HG02588 (cell line): Measurements from ENCODE around the gene APOBEC3F.
"Not testable (repeated sequence)": the region's sequence is repeated elsewhere in the genome, so short reads cannot be mapped to it uniquely, and the experiment has no call there.

ENCODE experiments used
- ATAC-seq: cut with Tn5 transposase; IDR thresholded peaks from one replicate; pipeline ENCODE4 v1.9.1; 2021; ENCODE audit warnings: mild to moderate bottlenecking, moderate library complexity; ENCODE audit not compliant: unreplicated experiment

Gene APOBEC3F

DNA sequence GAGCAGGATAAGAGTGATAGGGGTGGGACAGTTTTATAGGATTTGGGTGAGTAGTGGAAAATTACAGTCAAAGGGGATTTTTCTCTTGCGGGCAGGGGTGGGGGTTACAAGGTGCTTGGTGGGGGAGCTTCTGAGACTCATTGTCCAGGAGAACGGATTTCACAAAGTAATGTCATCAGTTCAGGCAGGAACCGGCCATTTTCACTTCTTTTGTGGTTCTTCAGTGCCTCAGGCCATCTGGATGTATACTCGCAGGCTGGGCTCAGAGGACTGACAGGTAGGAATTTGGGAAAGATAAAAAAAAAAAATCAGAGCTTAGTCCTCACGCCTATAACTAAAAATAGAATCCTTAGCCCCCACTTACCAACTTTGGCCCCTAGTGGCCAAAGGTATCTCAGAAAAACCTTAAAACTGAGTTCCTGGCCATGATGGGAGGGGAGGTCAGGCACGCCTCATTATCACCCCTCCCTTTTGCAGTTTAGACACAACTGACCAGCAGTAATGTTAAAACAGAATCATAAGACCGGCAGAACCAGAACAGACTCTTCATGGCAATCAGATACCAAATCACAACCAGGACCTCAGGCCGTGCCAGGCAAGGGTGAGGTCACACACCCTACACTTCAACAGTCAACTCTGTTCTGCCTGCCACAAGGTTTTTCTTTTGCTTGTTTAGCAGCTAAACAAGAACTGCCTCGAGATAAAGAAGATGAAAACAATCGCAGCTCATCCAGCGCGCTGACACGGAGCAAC is 27.5 kb downstream of the APOBEC3F start:
- no peak for ATAC-seq

DNA sequence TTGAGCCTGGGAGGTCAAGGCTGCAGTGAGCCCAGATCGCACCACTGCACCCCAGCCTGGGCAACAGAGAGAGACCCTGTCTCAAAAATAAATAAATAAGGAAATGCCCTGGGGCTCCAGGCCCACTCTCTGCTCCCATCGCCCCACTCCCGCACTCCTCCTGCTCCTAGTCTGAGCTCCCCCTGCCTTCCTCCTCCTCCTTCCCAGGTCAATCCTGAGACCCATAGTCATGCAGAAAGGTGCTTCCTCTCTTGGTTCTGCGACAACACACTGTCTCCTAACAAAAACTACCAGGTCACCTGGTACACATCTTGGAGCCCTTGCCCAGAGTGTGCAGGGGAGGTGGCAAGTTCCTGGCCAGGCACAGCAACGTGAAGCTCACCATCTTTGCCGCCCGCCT is 29.5 kb downstream of the APOBEC3F start:
- ATAC-seq = no peak

DNA sequence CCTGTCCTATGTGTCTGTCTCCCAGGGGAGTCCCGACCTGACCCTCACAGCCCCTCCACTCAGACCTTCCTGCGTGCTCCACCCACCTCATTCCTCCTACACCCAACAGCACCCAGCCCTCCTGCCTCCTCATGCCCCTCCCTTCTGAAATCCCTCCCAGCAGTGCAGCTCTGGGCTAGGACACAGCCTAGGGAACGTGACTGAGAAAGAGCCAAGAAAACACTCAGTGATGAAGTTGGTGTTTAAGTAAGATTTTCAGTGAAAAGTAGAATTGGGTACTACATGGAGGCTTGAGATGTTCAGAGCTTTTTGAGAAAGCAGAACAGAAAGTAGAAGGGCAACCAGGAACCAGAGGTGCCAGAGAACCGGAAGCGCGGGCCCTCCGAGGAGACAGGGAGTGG is 31.9 kb downstream of the APOBEC3F start:
- ATAC-seq = not testable (repeated sequence)

DNA sequence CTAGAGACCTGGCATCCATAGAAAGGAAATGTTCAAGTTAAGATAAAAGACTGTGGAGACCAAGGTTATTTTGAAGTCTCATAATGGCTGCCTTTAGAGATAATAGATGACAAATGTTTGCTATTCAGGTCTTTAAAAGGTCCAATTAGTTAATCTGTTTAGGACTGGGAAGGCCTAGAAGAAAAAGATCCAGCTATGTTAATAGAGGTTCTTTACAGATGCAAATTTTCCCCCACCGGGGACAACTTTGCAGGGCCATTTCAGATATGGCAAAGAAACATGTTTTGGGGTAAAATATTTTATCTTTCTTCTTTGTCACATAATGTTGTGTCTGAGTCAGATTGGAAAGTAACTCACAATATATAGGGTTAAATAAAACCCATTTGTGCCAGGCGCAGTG is 33.3 kb downstream of the APOBEC3F start:
- ATAC-seq = no peak

- not testable (repeated sequence) for ATAC-seq
Measured at GRCh38 chr22:39076155-39077025, 35.7 kb downstream of the APOBEC3F start.

DNA sequence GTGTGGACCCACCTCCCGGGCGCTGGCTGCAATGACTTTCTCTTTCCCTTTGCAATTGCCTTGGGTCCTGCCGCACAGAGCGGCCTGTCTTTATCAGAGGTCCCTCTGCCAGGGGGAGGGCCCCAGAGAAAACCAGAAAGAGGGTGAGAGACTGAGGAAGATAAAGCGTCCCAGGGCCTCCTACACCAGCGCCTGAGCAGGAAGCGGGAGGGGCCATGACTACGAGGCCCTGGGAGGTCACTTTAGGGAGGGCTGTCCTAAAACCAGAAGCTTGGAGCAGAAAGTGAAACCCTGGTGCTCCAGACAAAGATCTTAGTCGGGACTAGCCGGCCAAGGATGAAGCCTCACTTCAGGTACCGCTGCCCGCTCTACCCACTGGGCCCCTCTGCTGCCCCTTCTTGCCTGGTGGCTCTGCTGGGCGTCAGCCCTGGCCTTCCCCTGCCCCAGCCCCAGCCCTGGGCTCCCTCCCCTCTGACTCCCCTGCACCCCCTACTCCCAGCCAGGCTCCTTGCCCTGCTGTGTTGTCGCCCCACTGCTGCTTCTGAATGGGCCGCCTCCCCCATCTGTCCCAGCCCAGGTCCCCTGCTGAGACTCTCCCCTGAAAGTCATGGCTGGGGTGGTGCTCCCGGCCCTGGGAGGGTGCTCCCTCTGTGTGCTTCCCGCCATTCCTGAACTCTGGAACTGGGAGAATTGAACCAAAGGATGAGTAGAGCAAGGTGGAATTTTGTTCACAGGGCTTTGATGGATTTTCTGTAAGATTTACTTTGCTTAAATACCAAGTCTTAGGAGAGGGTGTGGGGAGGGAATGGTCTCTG is 36.6 kb downstream of the APOBEC3F start, which contains the start of gene APOBEC3G:
TSS of gene APOBEC3G (plus strand) at position 250 of the 815 bp plus-strand sequence. CDS start at position 337, 87 bp downstream.
- ATAC-seq = peak; percentile 58

DNA sequence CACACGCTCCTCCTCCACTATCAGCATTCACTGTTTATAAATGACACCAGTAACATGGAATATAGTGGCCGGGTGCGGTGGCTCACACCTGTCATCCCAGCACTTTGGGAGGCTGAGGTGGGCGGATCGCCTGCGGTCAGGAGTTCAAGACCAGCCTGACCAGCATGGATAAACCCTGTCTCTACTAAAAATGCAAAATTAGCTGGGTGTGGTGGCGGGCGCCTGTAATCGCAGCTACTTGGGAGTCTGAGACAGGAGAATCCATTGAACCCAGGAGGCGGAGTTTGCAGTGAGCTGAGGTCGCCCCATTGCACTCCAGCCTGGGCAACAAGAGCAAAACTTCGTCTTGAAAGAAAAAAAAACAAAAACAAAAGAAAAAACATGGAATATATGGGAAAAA is 37.2 kb downstream of the APOBEC3F start:
- ATAC-seq = not testable (repeated sequence)

DNA sequence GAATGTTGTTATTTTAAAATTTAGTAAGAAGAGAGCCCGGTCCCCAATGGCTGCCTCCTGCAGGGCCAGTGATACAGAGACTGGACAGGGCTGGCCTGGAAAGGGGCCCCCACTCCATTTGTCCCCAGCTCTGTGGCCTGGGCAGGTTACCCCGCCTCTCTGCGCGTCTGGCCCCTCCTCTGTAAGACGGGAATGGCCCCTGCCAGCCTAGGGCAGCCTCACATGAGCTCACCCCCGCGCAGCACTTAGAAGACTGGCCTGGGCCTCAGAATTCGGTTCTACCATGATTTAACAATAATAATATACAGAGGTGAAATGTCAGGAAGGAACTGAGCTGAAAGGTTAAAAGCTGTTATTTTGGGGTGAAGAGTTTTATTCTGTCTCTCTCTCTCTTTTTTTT is 37.7 kb downstream of the APOBEC3F start:
- no peak for ATAC-seq

DNA sequence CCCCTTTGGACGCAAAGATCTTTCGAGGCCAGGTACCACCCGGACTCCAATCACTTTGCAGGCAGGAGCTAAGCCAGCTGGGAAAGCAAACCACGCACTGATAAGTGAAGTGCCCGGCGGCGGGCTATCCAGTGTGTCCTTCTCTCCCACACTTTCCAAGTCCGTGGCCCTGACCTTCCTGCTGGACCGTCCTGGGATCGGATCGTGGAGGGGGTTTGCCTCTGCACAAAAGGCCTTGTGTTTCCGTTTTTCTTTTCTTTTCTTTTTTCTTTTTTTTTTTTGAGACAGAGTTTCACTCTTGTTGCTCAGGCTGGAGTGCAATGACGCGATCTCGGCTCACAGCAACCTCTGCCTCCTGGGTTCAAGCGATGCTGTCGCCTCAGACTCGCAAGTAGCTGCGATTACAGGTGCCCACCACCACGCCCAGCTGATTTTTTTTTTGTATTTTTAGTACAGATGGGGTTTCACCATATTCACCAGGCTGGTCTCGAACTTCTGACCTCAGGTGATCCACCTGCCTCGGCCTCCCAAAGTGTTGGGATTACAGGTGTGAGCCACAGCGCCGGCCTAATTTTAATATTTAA is 38.5 kb downstream of the APOBEC3F start:
- ATAC-seq = not testable (repeated sequence)

GRCh38 chr22:39080052-39080762 is 39.5 kb downstream of the APOBEC3F start:
- no peak for ATAC-seq

DNA sequence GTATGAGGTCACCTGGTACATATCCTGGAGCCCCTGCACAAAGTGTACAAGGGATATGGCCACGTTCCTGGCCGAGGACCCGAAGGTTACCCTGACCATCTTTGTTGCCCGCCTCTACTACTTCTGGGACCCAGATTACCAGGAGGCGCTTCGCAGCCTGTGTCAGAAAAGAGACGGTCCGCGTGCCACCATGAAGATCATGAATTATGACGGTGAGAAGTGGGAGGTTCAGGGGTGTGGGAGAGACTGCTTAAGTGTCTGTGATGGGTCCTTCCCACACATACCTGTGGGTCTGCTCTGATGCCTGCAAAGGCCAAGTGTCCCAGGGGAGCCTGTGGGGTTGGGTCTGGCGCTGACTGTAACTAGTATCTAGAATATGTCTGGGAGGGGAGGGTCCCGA is 40.4 kb downstream of the APOBEC3F start:
- ATAC-seq = no peak

- no peak for ATAC-seq
Measured at GRCh38 chr22:39081598-39081997, 40.9 kb downstream of the APOBEC3F start.

- ATAC-seq = no peak
Measured at GRCh38 chr22:39083212-39084165, 42.8 kb downstream of the APOBEC3F start.

DNA sequence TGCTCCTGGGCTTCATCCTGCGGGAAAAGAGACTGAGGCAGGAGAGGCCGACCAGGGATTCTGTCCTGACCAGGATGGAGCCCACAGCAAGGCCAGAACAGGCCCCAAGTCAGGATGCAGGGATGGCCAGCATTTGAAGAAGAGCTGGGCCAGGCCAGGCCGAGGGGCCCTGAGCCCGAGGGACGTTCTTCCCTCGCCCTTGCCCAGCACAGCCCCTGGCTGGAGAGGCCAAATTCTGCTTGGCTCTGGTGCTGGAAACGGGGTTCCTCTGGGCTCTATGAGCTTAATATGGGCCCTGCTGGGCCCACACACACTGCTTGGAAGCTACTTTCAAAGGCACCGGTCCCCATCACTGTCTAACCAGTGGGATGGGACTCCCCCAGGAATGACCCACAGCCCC is 44.0 kb downstream of the APOBEC3F start:
- no peak for ATAC-seq

DNA sequence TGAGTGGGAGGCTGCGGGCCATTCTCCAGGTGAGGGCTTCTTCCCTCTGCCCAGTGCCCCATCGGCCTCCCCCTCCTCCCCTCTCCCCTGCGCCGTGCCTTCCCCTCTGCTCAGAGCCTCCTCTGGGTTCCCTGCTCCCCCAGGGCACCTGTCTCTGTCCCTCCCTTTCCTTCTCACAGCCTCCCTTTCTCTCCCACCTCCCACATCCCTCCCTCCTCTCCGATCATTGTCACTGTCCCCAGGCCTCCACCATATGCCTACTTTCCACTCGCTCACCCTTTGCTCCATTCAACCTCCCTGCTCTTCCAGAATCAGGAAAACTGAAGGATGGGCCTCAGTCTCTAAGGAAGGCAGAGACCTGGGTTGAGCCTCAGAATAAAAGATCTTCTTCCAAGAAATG is 46.4 kb downstream of the APOBEC3F start:
- no peak for ATAC-seq

DNA sequence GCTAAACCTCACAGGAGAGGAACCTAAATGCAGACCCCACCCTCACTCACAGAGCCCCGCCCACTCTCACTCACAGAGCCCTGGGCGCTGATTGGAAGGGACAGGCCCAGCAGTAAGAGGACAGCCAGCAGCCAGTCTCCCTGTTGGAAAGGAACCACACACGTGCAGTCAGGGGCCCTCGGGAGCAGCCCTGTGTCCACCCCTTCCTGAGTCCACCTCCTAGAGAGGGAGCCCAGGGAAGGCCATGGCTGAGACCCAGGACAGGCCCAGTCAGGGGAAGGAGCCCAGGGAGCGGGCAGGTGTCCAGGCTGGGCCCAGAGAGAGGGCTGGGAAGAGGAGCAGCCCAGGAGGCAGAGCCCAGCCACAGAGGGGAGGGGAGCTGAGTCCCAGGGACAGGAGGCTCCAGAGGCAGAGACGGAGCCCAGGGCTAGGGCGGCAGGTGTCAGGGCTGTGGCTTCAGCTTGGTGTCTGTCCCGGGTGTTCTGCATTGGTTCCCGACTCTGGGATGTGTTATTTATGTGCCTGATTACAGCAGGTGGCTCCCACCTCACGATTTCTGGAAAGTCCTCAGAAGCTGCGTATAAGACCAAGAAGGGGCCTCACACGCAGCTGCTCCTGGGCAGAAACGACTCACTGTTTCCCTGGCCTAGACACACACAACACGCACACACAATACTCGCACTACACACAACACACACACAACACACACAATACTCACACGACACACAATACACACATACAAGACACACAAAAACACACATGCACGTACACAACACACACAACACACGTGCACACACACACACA is 47.4 kb downstream of the APOBEC3F start:
- no peak for ATAC-seq

- no peak for ATAC-seq
Measured at GRCh38 chr22:39088685-39089032, 48.0 kb downstream of the APOBEC3F start.

GRCh38 chr22:39089928-39090327 is 49.3 kb downstream of the APOBEC3F start:
- no peak for ATAC-seq
